Muscle layer of duodenum (tissue), 2 donors: ENCODE results near the gene TNS3.

ENCODE experiments used
- H3K27ac ChIP-seq: one replicate; pipeline ENCODE4 v1.7.0; 2013; ENCODE audit warnings: mild to moderate bottlenecking, low read length
- H3K27me3 ChIP-seq: one replicate; pipeline ENCODE4 v1.7.0; 2013; ENCODE audit warnings: low read depth, mild to moderate bottlenecking, control low read depth, low read length
- H3K36me3 ChIP-seq, 2 donors: one replicate each; pipeline ENCODE4 v1.7.0; 2013; ENCODE audit warnings: low read length in 2 of 2, control low read depth in 1 of 2, mild to moderate bottlenecking in 1 of 2; ENCODE audit not compliant: insufficient read depth in 2 of 2, control insufficient read depth in 1 of 2
- H3K4me1 ChIP-seq, 2 donors: one replicate each; pipeline ENCODE4 v1.7.0; 2013; ENCODE audit warnings: low read length in 2 of 2, mild to moderate bottlenecking in 2 of 2, control low read depth in 1 of 2, moderate library complexity in 1 of 2; ENCODE audit not compliant: insufficient read depth in 2 of 2, control insufficient read depth in 1 of 2
- H3K4me3 ChIP-seq, 2 donors: one replicate each; pipeline ENCODE4 v1.7.0; 2013; ENCODE audit warnings: low read length in 2 of 2, low read depth in 1 of 2, mild to moderate bottlenecking in 1 of 2
- H3K9me3 ChIP-seq, 2 donors: one replicate each; pipeline ENCODE4 v1.7.0; 2013; ENCODE audit warnings: low read length in 2 of 2, control low read depth in 1 of 2, mild to moderate bottlenecking in 1 of 2; ENCODE audit not compliant: control insufficient read depth in 1 of 2
- donor health status: healthy.

Gene TNS3

GRCh38 chr7:47570649-47571050, 11.3 kb downstream of the TNS3 start:
- H3K27me3 ChIP-seq: no peaks in the 10 kb centered on the region
- no peaks in the 10 kb centered on the region for H3K36me3 ChIP-seq
- H3K4me1 ChIP-seq: peaks cover 36 to 37% of the 10 kb centered on the region in 2 donors
- no peaks in the 10 kb centered on the region for H3K9me3 ChIP-seq
- peak overlapping the region; percentile 83 for H3K27ac ChIP-seq
- H3K4me3 ChIP-seq: no peak overlapping the region

- peaks cover 24 to 25% of the 10 kb centered on the region in 2 donors for H3K4me1 ChIP-seq
- H3K27ac ChIP-seq: no peak overlapping the region
Measured at GRCh38 chr7:47568547-47568946, 13.4 kb downstream of the TNS3 start.

GRCh38 chr7:47568056-47568455, 13.9 kb downstream of the TNS3 start:
- H3K9me3 ChIP-seq: no peaks in the 10 kb centered on the region
- no peak overlapping the region for H3K4me3 ChIP-seq
- no peak overlapping the region for H3K27ac ChIP-seq
- peaks cover 20 to 21% of the 10 kb centered on the region in 2 donors for H3K4me1 ChIP-seq
- H3K36me3 ChIP-seq: no peaks in the 10 kb centered on the region
- no peaks in the 10 kb centered on the region for H3K27me3 ChIP-seq

More at GRCh38 chr7:47568547-47568946, 13.4 kb downstream of the TNS3 start:
- H3K4me3 ChIP-seq: no peak overlapping the region
- H3K27me3 ChIP-seq: no peaks in the 10 kb centered on the region
- no peaks in the 10 kb centered on the region for H3K9me3 ChIP-seq
- no peaks in the 10 kb centered on the region for H3K36me3 ChIP-seq

GRCh38 chr7:47565640-47566250, 16.2 kb downstream of the TNS3 start:
- Histone ChIP-seq H3K4me1 (peaks cover 4 to 5% of the 10 kb centered on the region in 2 donors), H3K27ac (no peak overlapping the region), H3K36me3 (peaks cover 0 to 4% of the 10 kb centered on the region in 2 donors)

GRCh38 chr7:47563521-47563920, 18.4 kb downstream of the TNS3 start:
- Histone ChIP-seq H3K9me3 (no peaks in the 10 kb centered on the region), H3K36me3 (peaks cover 0 to 4% of the 10 kb centered on the region in 2 donors), H3K4me3 (no peak overlapping the region), H3K4me1 (peaks cover 0 to 3% of the 10 kb centered on the region in 2 donors), H3K27ac (no peak overlapping the region), H3K27me3 (no peaks in the 10 kb centered on the region)

More at GRCh38 chr7:47565640-47566250, 16.2 kb downstream of the TNS3 start:
- Histone ChIP-seq H3K27me3 (no peaks in the 10 kb centered on the region), H3K4me3 (no peak overlapping the region), H3K9me3 (no peaks in the 10 kb centered on the region)

GRCh38 chr7:47561715-47562446, 20.0 kb downstream of the TNS3 start:
- H3K27me3 ChIP-seq: no peaks in the 10 kb centered on the region
- no peak overlapping the region for H3K4me3 ChIP-seq
- no peak overlapping the region for H3K27ac ChIP-seq
- H3K36me3 ChIP-seq: peaks cover 0 to 4% of the 10 kb centered on the region in 2 donors
- H3K4me1 ChIP-seq: peaks cover 5 to 12% of the 10 kb centered on the region in 2 donors
- H3K9me3 ChIP-seq: no peaks in the 10 kb centered on the region

- H3K36me3 ChIP-seq: peaks cover 0 to 4% of the 10 kb centered on the region in 2 donors
- no peaks in the 10 kb centered on the region for H3K27me3 ChIP-seq
- peaks cover 5 to 12% of the 10 kb centered on the region in 2 donors for H3K4me1 ChIP-seq
- H3K27ac ChIP-seq: no peak overlapping the region
- no peak overlapping the region for H3K4me3 ChIP-seq
- H3K9me3 ChIP-seq: no peaks in the 10 kb centered on the region
Measured at GRCh38 chr7:47559306-47560220, 22.3 kb downstream of the TNS3 start.

GRCh38 chr7:47557694-47558670, 23.9 kb downstream of the TNS3 start:
- peaks cover 0 to 4% of the 10 kb centered on the region in 2 donors for H3K36me3 ChIP-seq

GRCh38 chr7:47557317-47557693, 24.6 kb downstream of the TNS3 start:
- Histone ChIP-seq H3K4me1 (peaks cover 5 to 12% of the 10 kb centered on the region in 2 donors), H3K27ac (no peak overlapping the region), H3K36me3 (peaks cover 0 to 4% of the 10 kb centered on the region in 2 donors), H3K4me3 (no peak overlapping the region), H3K9me3 (no peaks in the 10 kb centered on the region), H3K27me3 (no peaks in the 10 kb centered on the region)

More at GRCh38 chr7:47557694-47558670, 23.9 kb downstream of the TNS3 start:
- H3K4me1 ChIP-seq: peaks cover 5 to 12% of the 10 kb centered on the region in 2 donors
- H3K27ac ChIP-seq: no peak overlapping the region
- H3K27me3 ChIP-seq: no peaks in the 10 kb centered on the region
- no peak overlapping the region for H3K4me3 ChIP-seq
- no peaks in the 10 kb centered on the region for H3K9me3 ChIP-seq

- Histone ChIP-seq H3K27ac (no peak overlapping the region), H3K9me3 (no peaks in the 10 kb centered on the region), H3K36me3 (peaks cover 0 to 4% of the 10 kb centered on the region in 2 donors), H3K27me3 (no peaks in the 10 kb centered on the region), H3K4me3 (no peak overlapping the region), H3K4me1 (peaks cover 5 to 16% of the 10 kb centered on the region in 2 donors)
Measured at GRCh38 chr7:47556511-47557180, 25.3 kb downstream of the TNS3 start.
